ENCODE results near the gene DPH7.
"Not testable (repeated sequence)": the region's sequence is repeated elsewhere in the genome, so short reads cannot be mapped to it uniquely, and the experiment has no call there.

Gene DPH7

DNA sequence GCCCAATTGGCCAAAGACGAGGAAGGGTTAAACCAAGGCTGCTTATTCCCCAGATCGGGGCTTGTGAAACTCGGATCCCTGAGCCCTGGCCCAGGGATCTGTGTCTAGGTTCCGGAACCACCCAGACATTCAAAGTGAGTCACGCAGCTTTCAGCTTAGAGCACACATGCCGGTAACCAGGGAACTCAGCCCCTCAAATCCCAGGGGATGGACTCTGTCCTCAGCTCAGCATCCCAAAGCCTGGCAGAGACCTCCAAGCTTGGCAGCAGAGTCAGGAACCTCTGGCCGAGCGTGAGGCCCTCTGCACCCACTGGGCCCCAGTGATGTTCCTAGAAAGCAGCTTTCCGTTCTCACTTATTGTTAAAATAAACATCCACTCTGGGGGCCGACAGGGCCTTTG is 33.6 kb downstream of the DPH7 start:
- DNase-seq, result no peak

DNA sequence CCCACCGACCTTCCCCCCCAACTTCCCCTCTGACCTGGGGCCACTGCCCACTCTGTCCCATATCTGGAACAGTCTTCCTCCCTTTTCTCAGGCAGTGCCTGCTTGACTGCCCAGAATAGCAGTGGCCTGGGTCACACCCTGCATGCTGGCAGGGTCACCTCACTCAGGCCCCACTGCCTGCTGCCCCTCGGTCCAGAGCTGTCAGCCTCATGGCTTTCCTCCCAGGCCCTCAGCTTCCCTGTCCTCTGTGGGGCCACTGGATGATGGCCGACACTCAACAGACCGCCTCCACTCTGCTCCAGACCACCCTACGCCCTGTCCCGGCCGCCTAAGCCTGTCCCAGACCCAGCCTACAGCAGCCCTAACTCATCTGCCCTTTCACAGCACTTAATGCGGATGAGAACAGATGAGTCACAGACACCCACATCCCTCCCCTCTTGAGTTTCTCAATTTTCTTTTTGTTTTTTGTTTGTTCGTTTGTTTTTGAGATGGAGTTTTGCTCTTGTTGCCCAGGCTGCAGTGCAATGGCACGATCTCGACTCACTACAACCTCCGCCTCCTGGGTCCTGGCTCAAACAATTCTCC is 34.5 kb downstream of the DPH7 start:
- DNase-seq, result no peak

DNA sequence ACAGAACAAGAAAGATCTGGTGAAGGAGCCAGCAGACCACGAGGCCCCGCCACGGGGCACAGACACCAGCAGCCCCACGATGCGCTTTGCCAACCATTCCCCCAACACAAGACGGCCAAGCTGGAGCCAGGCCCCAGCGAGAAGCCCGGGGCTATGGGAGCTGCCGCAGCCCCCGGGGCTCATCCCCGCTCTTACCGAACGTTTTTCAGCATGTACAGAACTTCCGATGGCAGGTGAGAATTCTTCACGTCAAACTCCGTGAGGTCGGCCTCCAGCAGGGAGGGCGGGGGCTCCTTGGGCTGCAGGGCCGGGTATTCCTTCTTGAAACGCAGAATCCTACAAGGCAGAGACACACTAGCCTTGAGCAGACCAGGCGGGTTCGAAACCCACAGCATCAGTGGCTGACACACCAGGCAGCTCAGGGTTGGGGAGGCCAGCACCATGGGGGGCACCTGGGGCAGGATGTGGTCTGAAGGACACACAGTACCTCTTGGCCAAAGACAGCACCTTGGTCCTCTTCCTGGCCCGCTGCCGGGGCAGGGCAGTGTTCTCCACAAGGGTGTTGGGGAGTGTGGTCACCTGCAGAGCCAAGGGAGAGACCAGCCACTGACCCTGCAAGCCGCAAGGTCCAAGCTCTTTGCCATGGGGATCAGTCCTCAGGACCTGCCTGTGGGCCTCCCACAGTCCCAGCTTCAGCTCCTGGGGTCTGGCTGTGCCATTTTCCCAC is 35.3 kb downstream of the DPH7 start:
- no peak for DNase-seq

DNA sequence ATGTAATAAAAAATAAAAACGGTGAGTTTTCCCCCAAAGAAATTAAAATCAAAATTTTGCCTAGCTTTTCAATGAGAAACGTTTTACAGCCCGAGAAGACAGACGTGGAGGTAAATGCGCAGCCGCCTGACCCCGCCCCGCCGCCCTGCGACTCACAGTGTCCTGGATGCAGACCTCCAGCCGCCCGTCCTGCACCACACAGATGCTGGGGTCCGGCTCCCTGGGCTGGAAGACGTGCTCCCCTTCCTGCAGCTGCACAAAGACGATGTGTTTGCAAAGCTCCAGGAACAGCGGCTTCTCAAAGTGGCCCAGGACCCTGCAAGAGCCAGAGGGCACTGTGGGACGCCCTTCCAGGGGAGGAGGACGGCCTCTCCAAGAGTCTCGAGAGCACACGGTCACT is 36.2 kb downstream of the DPH7 start:
- DNase-seq, result no peak

DNA sequence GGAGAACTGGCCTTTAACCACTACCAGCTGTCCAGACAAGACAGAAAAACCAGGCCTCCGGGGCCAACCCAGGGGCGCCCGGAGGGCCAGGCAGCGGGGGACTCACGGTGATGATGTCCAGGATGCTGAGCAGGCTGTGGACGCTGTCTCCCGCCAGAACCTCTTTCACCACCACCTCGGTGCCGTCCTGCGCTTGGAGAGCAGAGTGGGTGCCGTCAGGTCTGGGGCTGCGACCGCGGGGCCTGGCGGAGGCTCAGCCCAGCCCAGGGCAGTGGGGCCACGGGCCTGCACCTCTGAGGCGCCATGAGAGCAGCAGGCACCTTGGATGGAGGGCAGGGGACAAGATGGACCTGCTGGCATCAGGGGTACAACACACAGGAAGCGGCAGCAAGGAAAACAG is 38.2 kb downstream of the DPH7 start:
- no peak for DNase-seq

DNA sequence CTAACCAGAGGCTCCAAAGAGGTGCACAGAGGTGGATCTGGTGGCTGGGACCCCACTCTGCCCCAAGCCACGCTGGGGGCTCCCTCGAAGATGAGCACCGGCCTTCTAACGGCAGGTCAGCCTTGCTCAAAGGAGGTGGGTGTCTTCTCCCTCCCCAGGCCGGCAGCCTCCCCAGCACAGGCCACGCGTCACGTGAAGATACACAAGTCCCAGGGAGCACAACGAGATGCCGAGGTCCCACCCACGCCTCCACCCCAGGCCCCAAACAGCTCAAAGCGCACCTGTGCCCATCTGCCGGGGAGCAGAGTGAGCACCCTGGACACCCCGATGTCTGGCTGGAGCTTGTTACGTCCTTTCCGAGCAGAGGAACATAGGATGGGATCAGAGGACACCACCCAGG is 40.7 kb downstream of the DPH7 start:
- no peak for DNase-seq

DNA sequence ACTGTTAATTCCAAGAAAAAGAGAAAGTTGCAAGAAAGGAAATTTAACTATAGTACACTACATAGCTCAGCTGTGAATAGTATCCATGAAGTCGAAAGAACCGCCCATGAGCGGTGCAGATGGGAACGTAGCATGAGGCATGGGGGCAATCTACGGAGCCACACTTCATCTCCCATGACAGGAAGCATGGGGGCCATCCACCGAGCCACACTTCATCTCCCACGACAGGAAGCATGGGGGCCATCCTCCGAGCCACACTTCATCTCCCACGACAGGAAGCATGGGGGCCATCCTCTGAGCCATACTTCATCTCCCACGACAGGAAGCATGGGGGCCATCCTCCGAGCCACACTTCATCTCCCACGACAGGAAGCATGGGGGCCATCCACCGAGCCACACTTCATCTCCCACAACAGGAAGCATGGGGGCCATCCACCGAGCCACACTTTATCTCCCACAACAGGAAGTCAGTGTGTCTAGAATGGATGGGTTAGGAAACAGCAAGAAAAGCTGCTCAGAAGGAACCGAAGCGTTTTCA is 42.1 kb downstream of the DPH7 start:
- not testable (repeated sequence) for DNase-seq

DNA sequence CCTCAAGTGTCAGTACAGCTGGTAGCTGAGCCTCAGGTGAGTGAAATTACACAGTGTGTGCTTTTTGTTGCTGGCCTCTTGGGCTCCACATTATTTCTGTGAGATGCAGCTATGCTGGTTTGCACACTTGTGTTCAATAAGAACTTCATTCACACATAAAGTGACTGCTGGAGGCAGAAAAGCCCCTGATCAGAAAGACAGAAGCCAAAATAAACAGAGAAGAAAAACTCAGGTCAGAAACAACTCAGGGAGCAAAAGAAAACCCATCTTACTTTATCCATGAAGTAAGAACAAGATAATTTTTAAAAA is 43.7 kb downstream of the DPH7 start:
- no peak for DNase-seq

DNA sequence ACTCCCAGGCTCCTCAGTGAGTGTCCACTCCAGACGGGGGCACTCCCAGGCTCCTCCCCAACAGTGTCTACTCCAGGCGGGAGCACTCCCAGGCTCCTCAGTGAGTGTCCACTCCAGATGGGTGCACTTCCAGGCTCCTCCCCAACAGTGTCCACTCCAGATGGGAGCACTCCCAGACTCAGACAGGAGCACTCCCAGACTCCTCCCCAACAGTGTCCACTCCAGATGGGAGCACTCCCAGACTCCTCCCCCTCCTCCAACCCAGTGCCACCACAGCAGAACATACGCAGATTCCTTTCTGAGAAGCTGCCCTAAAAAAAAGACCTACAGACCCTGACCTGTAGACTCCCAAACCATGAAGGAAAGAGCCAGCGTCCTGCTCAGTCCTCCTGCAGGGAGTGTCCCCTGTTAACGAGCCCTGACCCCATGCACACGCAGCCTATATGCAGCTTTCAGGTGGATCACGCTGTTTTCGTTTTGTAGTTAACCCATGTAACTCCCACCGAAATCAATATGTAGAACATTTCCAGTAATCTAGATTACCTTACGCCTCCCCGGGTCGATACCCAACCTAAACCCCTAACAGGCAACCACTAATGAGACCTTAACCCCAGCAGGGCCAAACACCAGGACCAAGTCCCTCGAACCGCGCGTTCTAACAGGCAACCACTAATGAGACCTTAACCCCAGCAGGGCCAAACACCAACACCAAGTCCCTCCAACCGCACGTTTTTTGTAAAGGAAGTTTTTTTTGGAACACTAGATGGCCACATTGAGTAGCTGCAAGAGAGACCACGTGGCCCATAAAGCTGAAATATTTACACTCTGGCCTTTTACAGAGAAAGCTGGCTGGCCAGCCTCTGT is 44.2 kb downstream of the DPH7 start:
- DNase-seq, result peak; percentile 48

DNA sequence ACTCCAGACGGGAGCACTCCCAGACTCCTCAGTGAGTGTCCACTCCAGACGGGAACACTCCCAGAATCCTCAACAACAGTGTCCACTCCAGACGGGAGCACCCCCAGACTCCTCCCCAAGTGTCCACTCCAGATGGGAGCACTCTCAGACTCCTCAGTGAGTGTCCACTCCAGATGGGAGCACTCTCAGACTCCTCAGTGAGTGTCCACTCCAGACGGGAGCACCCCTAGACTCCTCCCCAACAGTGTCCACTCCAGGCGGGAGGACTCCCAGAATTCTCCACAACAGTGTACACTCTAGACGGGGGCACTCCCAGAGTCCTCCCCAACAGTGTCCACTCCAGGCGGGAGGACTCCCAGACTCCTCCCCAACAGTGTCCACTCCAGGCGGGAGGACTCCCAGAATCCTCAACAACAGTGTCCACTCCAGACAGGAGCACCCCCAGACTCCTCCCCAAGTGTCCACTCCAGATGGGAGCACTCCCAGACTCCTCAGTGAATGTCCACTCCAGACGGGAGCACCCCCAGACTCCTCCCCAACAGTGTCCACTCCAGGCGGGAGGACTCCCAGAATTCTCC is 45.7 kb downstream of the DPH7 start:
- DNase-seq, result not testable (repeated sequence)

DNA sequence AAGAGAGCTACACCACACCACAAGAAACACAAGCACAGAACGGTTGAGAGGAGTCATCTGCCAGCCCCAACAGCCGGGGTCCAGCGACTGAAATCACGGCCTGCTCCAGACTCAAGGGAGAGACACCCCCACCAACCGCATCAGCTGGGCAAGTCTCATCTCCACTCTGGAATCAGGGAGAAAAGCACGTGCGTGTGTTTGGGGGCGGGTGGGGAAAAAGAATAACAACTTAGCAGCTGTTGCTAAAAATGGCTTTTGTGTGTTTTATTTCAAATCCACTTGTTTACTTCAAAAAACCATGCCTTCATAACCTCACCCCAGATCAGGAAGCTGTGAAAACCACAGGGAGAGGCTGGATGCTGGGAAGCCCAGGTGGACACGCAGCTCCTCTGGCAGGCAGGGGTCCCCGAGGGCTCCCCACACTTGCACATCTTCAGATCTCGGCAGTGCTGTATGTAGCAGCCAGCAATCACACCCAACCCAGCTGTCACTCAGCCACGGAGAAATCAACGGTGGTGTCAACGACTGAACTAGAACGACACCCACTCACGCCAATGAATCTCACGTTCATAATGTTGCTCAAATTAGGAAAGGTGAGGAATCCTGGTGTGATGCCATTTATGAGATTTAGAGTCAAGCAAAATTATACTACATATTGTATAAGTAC is 47.5 kb downstream of the DPH7 start:
- no peak for DNase-seq

DNA sequence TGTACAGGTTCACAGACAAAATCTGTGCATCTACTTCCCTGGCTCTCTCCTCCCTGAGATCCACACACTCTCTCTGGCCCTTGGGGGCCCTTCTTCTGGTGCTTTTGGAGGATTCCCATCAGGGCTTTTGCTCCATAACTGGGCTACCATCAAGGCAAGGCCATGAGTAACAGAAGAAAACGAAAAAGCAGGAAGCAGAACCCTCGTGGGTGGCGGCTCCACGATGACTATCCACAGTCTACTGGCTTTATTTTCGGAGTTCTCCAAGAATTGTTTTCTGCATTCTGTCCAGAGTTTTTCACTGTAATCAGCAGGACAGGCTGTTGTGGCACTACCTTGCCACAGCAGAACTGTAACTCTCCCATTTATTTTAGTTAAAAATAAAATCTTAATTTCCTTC is 48.4 kb downstream of the DPH7 start:
- no peak for DNase-seq

DNA sequence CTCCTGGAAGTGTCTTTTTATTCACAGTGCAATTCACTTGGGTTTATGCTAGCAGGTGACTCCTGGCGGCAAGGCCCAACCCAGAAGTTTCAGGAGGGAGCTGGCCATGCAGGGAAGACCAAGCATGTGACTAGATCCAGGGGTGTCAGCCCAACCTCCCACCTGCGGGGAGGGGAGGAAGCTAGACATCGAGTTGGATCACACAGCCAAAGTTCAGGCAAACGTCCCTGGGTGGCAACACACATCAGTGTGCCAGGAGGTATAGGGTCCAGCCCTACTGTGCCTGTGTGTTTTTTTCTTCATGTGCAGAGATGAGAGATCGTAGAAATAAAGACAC is 53.8 kb downstream of the DPH7 start:
- no peak for DNase-seq

DNA sequence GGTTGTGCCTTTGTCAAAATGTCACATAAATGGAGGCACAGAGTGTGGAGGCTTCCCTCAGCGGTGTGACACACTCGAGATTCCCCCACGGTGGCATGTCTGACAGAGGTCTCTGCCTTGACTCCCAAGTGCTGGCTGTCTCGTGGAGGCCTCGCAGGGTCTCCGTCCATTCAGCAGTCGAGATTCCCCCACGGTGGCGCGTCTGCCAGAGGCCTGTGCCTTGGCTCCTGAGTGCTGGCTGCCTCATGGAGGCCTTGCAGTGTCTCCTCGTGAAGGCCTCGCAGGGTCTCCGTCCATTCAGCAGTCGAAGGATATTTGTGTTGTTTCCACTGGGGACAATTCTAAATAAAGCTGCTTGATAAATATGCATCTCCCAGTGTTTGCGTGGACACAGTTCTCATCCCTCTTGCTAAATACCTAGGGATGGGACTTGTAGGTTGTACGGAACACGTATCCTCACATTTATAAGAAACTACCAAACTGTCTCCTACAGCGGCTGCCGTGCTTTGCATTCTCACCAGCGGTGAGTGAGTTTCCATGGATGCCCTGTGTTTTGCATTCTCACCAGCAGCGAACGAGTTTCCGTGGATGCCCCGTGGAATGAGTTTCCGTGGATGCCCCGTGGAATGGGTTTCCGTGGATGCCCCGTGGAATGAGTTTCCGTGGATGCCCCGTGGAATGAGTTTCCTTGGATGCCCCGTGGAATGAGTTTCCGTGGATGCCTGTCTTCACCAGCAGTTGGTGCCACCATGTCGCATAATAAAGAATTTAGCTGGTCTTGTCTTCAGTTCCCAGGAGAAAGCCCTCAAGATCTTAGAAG is 54.4 kb downstream of the DPH7 start:
- DNase-seq, result no peak

DNA sequence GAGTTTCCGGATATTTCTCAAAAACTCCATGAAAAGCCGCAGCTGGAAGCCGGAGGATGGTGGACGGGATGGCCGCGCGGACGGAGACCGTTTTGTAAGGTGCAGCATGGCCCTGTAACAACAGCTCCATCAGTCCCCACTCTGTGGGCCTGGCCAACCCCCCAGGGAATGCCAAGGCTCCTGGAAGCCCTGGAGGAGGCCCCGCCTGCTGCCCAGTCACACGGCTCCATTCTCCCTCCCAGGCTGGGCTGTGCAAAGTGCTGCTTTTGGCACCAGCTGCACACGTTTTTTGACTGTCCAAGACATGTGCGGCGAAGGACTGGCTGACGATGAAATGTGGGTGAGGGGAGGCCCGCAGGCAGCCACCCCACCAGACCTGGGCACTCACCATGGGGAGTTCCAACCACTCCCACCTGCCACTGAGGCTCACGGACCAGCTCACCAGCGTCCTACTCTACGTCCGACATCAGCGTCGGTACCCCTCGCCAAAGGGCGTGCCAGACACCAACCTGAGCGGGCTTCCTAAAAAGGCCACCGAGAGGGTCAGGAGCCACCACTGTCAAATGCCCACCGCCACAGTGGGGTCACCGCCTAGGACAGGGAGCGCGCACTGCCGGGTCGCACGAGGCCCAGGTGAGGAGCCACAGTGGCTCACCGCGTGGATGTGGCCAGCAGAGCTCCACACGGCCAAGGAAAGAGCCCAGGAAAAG is 55.8 kb downstream of the DPH7 start:
- DNase-seq, result no peak

DNA sequence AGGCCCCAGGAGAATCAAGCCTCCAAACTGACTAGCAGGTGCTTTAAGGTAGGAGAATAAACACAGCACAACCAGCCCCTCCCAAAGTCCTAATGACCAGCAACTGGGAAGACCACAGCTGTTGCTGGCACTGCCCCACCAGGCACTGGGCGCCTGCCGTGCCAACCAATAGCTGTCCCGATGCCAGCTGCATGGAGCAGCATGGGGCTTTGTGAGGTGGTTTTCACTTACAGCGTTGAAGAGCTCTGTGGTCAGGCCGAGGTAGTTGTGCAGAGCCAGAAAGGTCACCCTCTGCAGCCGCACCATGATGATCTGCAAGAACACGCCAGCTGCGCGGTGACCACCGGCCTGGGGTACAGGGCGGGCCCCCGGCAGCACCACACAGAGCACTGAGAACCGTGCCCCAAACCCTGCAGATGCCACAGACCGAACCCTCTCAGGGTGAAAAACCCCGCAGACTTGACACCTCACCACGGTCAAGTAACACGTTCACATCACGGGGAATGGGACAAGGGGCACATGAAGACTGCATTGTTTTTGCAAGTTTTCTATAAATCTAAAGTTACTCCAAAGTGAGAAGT is 57.2 kb downstream of the DPH7 start:
- DNase-seq, result no peak

DNA sequence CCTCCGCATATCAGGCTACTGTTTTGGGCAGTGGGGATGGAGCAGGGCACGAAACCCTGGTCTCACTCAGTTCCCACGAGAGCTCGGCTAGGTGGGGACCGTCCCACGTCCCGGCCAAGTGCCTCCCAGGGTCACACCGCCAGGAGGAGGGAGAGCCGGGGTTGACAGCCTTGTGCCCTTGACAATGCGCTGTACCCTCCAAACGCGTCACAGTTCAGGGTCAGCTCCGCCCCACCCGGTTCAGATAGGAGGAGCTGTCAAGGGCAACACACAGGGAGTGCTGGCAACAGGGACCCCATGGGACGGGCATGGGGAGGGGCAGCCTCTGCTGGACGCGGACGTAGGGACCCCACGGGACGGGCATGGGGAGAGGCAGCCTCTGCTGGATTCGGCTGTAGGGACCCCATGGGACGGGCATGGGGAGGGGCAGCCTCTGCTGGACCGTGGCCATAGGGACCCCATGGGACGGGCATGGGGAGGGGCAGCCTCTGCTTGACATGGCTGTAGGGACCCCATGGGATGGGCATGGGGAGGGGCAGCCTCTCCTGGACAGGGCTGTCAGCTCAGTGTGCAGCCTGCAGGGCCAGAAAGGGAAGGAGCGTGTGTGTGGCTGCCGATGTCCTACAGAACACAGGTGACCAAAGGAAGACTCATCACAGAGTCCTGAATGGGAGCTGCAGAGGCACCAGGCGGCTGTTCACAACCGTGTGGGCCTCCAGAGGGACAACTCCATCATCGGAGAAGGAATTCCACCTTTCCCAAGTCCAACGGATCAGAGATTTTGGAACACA is 57.9 kb downstream of the DPH7 start:
- no peak for DNase-seq

DNA sequence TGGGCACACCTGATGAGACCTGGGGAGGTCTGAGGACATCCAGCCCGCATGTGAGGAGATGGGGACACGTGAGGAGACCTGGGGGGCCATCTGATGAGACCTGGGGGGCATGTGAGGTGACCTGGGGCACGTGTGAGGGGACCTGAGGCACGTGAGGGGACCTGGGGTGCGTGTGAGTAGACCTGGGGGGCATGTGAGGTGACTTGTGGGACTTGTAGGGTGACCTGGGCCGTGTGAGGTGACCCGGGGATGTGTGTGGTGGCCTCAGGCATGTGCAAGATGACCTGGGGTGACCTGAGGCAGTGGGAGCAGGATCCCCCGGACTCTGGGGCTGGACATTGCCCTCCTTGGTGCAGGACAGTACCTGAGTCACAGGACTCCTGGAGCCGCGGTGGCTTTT is 59.2 kb downstream of the DPH7 start:
- DNase-seq, result no peak

DNA sequence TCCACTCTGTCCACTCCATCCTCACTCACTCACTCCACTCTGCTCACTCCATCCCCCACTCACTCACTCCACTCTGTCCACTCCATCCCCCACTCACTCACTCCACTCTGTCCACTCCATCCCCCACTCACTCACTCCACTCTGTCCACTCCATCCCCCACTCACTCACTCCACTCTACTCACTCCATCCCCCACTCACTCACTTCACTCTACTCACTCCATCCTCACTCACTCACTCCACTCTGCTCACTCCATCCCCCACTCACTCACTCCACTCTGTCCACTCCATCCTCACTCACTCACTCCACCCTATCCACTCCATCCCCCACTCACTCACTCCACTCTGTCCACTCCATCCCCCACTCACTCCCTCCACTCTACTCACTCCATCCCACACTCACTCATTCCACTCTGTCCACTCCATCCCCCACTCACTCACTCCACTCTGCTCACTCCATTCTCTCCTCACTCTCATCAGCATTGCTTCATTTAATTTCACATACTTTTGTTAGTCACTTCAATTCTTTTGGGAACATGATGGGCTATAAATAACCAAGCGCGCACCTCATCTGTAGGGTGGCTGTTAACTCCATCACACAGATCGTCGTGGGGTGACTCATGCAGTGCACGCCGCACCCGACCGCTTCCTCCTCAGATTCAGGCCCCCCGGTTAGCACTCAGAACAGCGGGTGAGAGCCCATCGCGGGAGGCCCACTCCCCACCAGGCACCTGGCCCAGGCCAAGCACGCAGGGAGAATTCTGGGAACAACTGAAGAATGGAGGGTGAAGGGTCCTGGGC is 59.9 kb downstream of the DPH7 start:
- DNase-seq, result not testable (repeated sequence)
